CD4-positive, alpha-beta T cell treated with Interleukin-17A for 1 hour (primary cell): ENCODE measurements around the gene TMEM163.
"Not testable (repeated sequence)": the region's sequence is repeated elsewhere in the genome, so short reads cannot be mapped to it uniquely, and the experiment has no call there.

ENCODE experiments used
- DNase-seq: peaks from one replicate; pipeline ENCODE4 v3.0.0-alpha.2; 2020

TMEM163 gene

DNA sequence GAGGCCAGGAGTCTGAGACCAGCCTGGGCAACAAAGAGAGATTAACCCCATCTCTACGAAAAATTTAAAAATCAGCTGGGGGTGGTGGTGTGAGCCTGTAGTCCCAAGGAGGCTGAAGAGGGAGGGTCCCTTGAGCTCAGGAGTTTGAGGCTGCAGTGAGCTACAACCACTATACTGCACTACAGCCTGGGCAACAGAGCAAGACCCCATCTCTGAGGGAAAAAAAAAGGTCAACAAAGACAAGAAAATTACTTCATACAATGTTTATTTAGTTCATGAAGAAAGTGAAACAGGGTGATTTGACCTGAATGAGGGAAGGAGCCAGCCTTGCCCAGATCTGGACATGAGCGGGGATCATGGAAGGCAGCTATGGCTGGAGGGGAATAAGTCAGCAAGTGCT is 59.1 kb downstream of the TMEM163 start:
- no peak for DNase-seq

DNA sequence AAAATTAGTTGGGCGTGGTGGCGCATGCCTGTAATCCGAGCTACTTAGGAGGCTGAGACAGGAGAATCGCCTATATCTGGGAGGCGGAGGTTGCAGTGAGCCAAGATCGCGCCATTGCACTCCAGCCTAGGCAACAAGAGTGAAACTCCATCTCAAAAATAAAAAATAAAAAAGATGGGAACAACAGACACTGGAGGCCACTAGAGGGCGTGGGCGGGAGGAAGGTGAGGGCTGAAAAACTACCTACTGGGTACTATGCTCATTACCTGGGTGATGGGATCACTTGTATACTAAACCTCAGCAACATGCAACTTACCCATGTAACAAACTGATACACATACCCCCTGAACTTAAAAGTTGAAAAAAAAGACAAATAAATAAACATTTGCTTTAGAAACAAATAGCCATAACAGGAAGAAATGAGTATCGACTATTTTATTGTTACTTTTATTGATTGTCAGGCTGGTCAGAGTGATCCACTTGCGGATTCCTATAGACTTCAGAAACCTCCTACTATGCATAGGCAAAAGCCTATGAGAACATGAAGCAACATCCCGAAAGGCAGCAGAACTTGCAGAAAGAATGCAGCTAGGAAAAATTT is 61.0 kb downstream of the TMEM163 start:
- DNase-seq, result peak; percentile 50

DNA sequence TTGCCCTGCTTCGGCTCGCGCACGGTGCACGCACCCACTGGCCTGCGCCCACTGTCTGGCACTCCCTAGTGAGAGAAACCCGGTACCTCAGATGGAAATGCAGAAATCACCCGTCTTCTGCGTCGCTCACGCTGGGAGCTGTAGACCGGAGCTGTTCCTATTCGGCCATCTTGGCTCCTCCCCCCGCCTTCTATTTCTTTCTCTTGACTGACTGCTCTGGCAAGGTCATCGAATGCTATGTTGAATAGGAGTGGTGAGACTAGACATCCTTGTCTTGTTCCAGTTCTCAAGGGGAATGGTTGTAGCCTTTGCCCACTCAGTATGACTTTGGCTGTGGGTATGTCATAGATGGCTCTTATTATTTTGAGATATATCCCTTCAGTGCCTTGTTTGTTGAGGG is 62.4 kb downstream of the TMEM163 start:
- DNase-seq, result not testable (repeated sequence)

DNA sequence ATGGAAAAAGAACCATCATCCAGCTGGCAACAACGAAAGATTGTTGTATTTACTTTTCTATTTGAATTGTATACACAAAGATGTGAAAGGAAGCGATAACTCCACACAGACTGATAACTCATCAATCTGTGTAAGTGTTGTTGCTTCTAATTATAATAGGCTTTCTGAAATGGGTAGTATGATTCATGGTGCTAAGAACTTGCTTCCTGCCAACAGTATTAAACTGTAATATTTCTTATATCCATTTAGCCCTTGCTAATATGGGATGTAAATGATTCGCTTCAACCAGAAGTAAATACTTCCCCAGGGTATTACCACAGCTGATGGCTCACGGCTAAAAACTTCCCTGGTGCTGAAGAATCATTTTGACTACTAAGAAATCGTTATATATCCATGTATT is 70.2 kb downstream of the TMEM163 start:
- no peak for DNase-seq

DNA sequence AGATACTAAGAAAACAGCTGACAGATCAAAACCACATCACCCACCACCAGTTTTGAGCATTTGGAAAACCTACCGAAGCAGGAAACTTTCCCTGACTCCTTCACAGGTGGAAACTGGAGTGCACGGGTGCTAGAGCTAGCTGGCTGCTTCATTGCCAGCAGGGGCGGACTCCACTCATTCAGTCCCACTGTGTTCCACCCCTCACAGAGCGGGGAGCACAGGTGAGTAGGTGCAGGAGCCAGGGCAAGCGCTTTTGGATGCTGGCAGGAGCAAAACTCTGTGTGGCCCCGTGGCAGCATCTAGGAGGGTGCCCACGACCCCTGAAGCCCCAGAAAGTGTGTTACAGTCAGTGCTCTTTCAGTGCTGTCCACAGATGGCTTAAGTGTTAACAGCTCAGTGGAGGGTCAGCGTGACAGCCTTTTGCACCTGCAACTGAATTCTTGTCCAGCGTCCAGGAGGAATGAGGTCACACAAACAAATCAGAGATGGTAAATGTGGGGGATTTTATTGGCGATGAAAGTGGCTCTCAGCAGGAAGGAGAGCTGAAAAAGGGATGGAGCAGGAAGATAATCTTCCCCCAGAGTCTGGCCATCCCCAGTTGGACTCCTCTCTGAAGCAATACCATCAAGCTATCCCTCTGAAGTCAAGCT is 71.1 kb downstream of the TMEM163 start:
- no peak for DNase-seq

DNA sequence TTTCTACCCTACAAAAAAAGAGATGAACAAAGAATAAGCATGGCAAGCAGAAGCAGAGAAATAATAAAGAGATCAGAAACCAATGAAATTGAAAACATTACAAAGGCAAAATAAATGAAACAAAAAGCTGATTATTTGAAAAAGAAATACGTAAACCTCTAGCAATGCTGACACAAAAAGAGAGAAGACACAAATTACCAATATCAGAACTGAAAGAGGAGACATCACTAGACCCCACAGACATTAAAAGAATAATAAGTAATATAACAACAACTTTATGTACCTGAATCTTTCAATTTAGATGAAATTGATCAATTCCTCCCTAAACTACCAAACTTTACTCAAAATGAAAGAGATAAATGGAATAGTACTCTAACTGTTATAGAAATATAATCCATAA is 75.9 kb downstream of the TMEM163 start:
- no peak for DNase-seq

DNA sequence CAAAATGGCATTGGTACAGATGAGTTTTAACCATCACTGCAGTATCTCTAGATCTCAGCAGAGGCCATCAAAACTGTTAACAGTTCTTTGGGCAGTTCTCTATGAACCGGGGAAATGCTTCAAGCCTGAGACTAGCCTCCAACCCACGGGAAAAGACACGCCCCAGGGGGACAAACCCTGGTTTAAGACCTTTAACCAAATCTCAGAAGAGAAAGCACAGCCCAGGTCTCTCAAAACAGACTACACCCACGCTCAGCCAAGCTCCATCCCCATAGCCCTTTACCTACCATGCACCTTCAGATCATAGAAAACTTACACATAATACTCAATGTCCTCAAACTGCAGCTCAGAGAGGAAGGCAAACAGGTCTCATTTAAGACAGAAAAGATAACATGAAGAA is 78.3 kb downstream of the TMEM163 start:
- no peak for DNase-seq

DNA sequence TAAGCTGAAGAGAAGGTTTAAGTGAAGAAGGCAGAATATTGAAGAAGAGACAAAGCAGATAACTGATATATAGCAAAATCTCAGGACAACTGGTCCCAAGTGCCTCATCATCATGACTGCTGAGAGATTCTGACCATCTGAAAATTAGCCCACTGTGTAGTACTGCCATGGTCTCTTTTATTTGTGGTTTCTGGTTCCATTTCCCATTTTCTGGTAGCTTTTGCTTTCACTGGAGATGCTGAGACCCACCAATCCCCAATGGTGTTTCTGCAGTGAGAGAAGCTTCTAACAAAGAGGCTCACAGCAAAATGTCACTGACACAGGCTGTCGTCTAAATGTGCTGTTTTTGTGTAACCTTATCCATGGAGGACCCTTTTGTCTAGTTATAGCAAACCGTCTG is 79.5 kb downstream of the TMEM163 start:
- no peak for DNase-seq

DNA sequence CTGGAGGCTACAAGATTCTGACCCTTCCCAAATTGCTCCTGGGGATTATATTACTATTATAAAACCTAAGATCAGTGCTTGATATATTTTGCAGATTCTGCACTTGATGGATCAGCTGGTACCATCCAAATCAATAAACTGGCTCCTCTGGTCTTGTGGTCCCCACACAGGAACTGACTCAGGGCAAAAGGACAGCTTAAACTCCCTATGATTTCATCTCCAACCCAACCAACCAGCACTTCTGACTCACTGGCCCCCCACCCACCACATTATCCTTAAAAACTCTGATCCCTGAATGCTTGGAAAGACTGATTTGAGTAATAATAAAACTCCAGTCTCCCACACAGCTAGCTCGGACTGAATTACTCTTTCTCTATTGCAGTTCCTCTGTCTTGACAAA is 82.1 kb downstream of the TMEM163 start:
- DNase-seq, result no peak

DNA sequence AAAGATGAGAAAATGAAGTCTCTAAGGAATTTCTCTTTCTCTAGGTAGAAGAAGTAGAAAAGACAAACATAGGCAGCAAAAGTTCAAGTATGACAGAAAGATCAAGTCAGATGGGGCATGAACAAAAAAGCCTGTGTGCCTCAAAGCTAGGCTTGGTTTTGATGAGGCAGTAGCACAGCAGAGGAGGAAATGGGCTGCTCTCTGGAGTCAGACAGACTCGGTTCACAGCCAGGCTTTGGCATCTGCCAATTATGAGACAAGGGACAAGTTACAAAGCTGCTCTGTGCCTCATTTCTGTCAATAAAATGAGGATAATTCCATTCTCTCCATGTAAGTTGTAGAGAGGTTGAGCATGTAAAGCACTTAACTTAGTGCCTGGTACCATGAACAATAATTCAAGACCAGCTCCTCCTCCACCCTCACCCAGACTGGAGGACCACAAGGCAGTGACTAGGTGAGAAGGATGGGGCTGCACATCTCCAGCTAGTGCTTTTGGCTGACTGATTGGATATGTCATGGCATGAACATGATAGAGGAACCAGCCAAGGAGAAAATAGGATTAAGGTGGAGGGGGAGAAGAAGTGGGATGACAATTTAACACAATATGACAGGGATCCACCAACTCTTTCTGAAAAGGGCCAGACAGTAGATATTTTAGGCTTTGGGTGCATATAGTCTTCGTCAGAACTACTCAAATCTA is 84.6 kb downstream of the TMEM163 start:
- DNase-seq, result no peak

DNA sequence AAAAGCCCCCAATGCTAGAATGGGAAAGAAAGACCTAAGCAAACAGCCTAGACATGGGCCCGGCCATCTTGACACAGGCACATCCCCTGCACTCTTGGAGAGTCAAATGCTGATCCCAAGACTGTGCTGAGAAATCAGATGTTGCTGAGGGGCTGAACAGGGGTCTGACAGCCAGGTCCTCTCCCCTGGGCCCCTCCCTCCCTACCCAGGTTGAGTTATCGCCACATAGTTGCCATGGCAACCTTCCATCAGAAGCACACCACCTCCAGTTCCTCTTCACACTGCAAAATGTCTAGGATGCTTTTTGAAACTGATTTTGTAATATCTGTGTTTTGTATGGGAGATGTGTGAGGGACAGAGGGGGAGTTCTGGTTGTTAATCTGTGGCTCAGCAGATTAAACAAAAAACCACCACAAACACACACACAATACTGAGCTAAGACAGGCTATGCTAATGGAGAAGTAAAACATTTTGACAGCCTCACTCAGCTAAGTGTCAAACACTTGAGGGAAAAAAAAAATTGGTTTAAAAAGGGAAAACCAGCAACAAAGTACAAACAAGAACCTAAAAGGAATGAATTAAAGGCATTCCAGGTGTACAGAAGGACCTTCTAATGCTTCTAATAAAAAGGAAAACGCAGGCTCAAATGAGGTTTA is 88.2 kb downstream of the TMEM163 start:
- no peak for DNase-seq

DNA sequence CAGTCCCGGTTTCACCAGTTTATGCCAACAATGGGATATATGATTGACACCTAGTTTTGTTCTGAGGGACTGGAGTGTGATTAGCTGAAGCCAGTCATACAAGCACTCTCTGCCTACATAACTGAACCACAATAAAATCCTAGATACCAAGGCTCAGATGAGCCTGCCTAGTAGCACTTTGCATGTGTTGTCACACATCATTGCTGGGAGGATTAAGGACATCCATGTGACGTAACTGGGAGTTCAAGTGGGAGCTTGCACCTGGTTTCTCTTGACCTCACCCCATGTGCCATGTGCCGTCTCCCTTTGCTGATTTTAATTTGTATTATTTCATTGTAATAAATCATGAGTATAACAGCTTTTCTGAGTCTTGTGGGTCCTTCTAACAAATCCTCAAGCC is 90.3 kb downstream of the TMEM163 start:
- DNase-seq, result no peak

DNA sequence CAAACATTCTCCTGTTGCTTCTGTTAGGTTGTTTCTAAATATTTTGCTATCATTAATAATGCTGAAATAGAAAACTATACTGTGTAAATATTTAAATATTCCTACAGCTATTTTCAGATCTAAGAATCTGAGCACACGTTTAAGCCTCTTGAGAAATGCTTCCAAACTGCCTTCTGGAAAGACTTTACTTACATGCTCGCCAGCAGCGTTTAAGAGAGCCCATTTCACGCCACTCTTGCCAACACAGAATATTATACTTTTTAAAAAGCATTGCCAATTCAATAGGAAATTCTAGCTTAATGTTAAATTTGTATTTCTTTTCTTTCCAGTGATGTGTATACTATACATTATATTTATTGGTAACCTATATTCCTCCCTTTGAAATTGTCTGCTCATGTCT is 92.0 kb downstream of the TMEM163 start:
- DNase-seq, result no peak

DNA sequence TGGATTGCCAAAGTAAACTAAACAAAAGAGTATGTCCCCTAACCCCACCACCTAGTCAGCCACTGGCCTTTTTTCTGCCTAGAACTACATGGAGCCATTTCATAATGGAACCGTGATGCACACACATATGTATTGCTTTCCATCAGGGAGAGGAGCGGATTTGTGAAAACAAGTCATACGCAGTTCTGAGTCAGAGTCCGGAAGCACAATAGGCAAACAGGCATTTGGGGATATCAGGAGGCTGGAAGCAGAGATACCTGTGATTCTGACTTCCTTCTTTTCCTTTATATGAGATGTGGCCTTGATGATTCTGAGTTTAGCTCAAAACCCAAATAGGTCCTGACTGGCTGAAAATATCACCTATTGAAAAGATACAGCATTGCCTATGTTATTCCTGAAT is 93.5 kb downstream of the TMEM163 start:
- no peak for DNase-seq

DNA sequence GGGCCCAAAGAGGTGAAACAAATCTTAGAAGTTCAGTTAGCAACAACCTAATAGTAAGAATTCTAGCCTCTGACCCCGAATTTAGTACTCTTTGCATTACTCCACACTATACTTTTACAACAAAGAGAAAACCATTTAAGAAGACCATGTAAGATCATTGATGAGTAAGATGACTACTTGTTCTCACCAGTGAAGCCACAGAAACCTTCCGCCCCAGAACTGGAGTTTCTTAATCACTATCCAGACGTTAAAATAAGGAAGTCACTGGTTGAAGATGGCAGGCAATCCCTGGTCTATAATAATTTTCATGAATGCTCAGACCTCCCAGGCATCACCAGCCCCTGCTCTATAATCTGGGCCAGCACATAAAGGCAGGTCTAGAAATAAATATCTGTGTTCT is 95.0 kb downstream of the TMEM163 start:
- no peak for DNase-seq

DNA sequence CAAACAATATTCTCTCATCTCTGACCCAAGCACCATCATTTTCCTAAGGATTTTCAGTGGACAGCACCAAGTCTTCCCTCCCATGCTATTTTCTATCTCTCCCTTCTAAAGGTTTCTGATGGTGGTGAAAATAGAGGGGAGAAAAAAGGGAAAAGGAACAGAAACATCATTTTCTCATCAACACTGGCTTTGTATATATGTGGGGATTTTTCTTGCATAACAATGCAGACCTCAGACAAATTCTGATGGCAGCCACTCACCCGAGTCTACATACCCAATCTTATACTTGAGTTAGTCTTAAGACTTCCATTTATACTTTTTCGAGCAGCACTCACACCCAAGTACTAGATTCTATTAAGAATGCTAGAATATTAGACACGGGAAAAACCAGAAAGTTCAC is 95.8 kb downstream of the TMEM163 start:
- no peak for DNase-seq

DNA sequence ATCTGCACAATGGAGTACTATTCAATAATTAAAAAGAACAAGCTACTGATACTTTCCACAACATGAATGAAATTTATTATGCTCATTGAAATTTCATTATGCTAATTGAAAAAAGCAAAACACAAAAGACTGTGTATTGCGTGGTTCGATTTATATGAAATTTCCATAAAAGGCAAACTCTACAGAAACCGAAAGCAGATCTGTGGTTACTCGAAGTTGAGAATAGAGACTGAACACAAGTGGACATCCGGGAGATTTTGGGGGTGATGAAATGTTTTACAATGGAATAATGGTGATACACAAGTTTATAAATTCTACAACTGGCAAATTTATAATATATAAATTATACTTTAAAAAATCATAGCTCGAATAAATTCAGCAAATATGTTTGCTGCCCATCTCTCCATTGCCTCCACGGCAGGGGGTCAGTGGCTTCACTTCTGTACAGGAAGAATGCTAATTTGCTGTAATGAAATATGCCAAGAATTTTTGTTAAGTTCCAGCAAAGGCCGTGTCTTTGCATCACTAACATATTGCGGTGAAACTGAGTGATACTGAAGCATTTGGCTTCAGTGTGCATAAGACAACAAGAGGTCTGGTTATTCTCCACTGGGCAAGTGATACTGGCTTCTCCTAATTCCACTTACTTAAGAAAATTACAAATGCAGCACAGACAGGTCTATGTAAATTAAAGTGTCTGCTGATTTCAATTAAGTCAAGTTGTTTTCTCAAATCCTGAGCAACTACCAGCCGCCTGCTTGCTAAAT is 96.7 kb downstream of the TMEM163 start:
- DNase-seq, result peak; percentile 4

DNA sequence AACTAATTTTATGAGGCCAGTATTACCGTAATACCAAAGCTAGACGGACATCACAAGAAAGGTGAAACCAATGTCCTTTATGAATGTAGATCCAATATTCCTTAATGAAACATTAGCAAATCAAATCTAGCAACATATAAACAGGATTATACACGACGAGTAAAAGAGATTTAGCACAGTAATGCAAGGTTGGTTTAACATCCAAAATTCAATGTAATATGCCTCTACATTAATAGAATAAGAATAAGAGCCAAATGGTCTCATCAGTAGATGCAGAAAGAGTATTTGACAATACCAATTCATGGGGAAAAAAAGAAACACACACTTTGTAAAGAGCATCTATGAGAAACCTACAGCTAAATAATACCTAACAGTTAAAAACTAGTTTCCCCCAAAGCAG is 99.5 kb downstream of the TMEM163 start:
- DNase-seq, result no peak

DNA sequence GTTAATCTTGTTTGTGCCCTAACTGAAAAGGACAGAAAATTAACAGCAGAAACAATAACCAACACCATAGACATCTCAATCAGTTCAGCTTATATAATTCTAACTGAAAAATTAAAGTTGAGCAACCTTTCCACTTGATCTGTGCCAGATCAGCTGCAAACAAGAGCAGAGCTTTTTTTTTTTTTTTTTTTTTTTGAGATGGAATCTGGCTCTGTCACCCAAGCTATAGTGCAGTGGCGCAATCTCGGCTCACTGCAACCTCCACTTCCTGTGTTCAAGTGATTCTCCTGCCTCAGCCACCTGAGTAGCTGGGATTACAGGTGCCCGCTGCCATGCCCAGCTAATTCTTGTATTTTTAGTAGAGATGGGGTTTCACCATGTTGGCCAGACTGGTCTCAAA is 103.3 kb downstream of the TMEM163 start:
- DNase-seq, result not testable (repeated sequence)

DNA sequence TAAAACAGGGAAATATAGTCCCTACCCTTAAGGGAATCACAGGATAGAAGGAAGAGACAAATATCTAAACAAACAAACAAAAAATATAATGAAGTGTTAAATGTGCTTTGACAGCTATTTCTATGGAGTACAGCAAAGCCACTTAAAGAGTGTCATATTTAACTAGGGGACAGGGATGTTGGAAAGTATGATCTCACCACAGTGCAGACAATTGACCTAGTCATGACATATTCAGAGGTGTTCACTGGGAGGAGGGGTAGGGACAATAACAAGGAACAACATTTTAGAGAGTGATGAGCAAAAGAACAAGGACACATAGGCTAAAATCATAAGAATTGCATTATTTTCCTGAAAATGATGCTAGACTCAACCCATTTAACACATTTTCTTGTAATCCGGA is 107.5 kb downstream of the TMEM163 start:
- DNase-seq, result no peak

DNA sequence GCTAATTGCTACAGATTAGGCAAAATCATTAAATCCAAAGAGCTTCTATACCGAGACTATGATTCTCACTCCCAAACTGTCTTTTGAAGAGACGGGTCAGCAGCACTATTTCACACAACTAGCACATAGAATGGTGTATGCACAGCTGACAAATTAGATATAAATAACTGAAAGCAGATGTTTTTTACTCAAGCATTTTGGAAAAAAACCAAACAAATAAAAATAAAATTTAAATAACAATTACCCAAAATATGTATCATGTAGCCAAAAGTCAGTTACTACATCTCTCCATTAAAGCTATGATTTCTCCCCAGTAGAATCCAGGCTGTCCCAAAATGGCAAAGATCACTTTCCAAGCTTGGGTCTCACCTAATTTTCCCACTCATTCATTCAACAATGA is 107.9 kb downstream of the TMEM163 start:
- DNase-seq, result no peak

DNA sequence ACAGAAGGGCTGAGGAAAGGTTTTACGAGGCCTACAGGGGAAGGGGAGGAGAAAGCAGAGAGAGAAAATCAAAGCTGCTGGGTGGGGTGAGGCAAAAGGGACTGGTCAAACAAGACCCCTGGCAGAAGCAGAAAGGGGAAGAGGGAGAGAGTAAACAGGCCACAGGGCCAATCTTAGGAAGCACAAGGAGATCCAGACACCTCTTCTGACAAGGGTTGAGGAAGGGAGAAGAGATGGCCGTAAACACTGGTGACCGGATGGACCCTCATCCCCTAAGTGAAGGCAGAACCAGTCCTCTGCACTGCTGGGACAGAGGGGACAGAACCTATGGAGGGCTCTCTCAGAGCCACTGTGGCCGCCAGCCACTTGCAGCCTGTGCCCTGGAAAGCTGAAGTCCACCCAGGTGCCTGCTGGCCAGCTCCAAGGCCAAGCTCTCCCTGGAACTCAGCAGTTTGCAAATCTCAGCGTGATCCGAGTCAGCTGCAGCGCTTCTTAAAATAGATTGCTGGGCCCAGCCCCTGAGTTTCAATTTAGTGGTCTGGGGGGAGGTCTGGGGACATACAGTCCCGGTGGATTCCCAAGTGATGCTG is 108.8 kb downstream of the TMEM163 start:
- no peak for DNase-seq

DNA sequence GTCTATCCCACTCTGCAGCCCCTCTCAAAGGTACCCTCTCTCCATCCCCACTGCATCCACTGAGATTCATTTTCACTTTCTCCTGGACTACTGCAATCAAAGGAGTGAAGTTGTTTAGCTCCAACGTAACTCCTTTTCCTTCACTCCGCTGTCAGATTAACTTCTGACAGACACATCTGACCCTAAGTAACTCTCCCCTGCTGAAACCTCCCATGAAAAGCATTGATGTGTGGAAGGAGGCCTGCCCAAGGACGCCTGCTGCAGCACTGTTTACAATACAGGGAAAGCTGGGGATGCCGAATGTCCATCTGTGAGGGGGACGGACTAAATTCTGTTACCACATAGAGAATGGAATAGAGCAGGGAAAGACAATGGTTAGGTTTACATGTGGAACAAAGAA is 114.8 kb downstream of the TMEM163 start:
- DNase-seq, result no peak
